GM19035 (cell line): ENCODE results near the gene CEP112.

Experiments
- ATAC-seq: cut with Tn5 transposase; IDR thresholded peaks from one replicate; pipeline ENCODE4 v1.9.1; 2021; ENCODE audit not compliant: unreplicated experiment

CEP112 gene

GRCh38 chr17:65936013-65936412, 255.9 kb downstream of the CEP112 start:
- ATAC-seq, result no peak

- ATAC-seq, result no peak
Observed at GRCh38 chr17:65933290-65933689, 258.6 kb downstream of the CEP112 start.

GRCh38 chr17:65931246-65932149, 260.4 kb downstream of the CEP112 start:
- ATAC-seq, result no peak

- ATAC-seq, result no peak
Observed at GRCh38 chr17:65930140-65930730, 261.7 kb downstream of the CEP112 start.

- ATAC-seq, result no peak
Observed at GRCh38 chr17:65926599-65926998, 265.3 kb downstream of the CEP112 start.

GRCh38 chr17:65925606-65926307, 266.2 kb downstream of the CEP112 start:
- no peak for ATAC-seq

- ATAC-seq, result no peak
Observed at GRCh38 chr17:65920996-65921395, 270.9 kb downstream of the CEP112 start.

GRCh38 chr17:65918916-65919315, 273.0 kb downstream of the CEP112 start:
- no peak for ATAC-seq

GRCh38 chr17:65918500-65918899, 273.4 kb downstream of the CEP112 start:
- ATAC-seq, result no peak

- no peak for ATAC-seq
Observed at GRCh38 chr17:65917560-65917959, 274.4 kb downstream of the CEP112 start.

GRCh38 chr17:65916425-65916824, 275.5 kb downstream of the CEP112 start:
- ATAC-seq, result no peak

- peak; percentile 95 for ATAC-seq
Observed at GRCh38 chr17:65914784-65915342, 277.1 kb downstream of the CEP112 start.

GRCh38 chr17:65913326-65913850, 278.5 kb downstream of the CEP112 start:
- no peak for ATAC-seq

- ATAC-seq, result no peak
Observed at GRCh38 chr17:65910836-65911235, 281.1 kb downstream of the CEP112 start.

- ATAC-seq, result no peak
Observed at GRCh38 chr17:65902831-65903522, 289.0 kb downstream of the CEP112 start.

- no peak for ATAC-seq
Observed at GRCh38 chr17:65902155-65902554, 289.8 kb downstream of the CEP112 start.

GRCh38 chr17:65901394-65901793, 290.5 kb downstream of the CEP112 start:
- ATAC-seq, result no peak

GRCh38 chr17:65900216-65900615, 291.7 kb downstream of the CEP112 start:
- ATAC-seq, result no peak

GRCh38 chr17:65898651-65899050, 293.3 kb downstream of the CEP112 start:
- ATAC-seq, result no peak

- ATAC-seq, result no peak
Observed at GRCh38 chr17:65896889-65897288, 295.0 kb downstream of the CEP112 start.

- ATAC-seq, result no peak
Observed at GRCh38 chr17:65895969-65896368, 296.0 kb downstream of the CEP112 start.
